HEK293 (cell line): ENCODE measurements around the gene ACAP3.

Experiments used
- CTCF ChIA-PET: fragments of 350-600 bp; formaldehyde crosslinking; extraction: SDS; loops from one replicate; lab custom pipeline; 2021; ENCODE audit warnings: antibody characterized with exemption; lab: Yijun Ruan, JAX
- POLR2A ChIA-PET: fragments of 300-600 bp; formaldehyde crosslinking; extraction: SDS; loops from one replicate; lab custom pipeline; 2020; ENCODE audit warnings: antibody characterized with exemption, inconsistent platforms; lab: Yijun Ruan, JAX
- H3K27ac ChIP-seq: fragments of 200-500 bp; sonication (Bioruptor generic); 2 replicates; pipeline ENCODE4 v1.5.1; 2014; ENCODE audit warnings: low read depth, low read length, control low read depth, inconsistent platforms; ENCODE audit errors: extremely low read depth
- H3K36me3 ChIP-seq, 2 experiments: fragments of 200-500 bp in 1 of 2; sonication (Bioruptor generic) in 1 of 2; 1 replicate in 1 of 2; 2 replicates in 1 of 2; pipeline ENCODE4 v1.5.1; 2014 to 2017; ENCODE audit warnings: inconsistent platforms in 2 of 2, low read length in 2 of 2; ENCODE audit not compliant: control insufficient read depth in 2 of 2, insufficient read depth in 1 of 2
- H3K4me1 ChIP-seq: fragments of 200-500 bp; sonication (Bioruptor generic); 2 replicates; pipeline ENCODE4 v1.5.1; 2014; ENCODE audit warnings: mild to moderate bottlenecking, low read length, inconsistent platforms; ENCODE audit not compliant: control insufficient read depth, insufficient read depth
- H3K4me3 ChIP-seq: 2 replicates; pipeline ENCODE4 v1.5.1; 2011; ENCODE audit warnings: low read depth, mild to moderate bottlenecking, control low read depth, low read length, moderate library complexity
- H3K9me3 ChIP-seq: fragments of 200-500 bp; sonication (Bioruptor generic); 2 replicates; pipeline ENCODE4 v1.5.1; 2014; ENCODE audit warnings: low read depth, low read length, inconsistent platforms; ENCODE audit not compliant: control insufficient read depth, insufficient read depth
- BCL11A ChIP-seq: fragments of 450-650 bp; formaldehyde crosslinking; IDR thresholded peaks from 2 replicates; pipeline ENCODE4 v1.5.1; 2016; ENCODE audit warnings: low read depth, missing biosample characterization, missing genetic modification characterization
- BCL11B ChIP-seq: fragments of 450-650 bp; formaldehyde crosslinking; IDR thresholded peaks from 2 replicates; pipeline ENCODE4 v1.5.1; 2016; ENCODE audit warnings: low read depth, missing biosample characterization, missing genetic modification characterization
- GLIS1 ChIP-seq: fragments of 450-650 bp; formaldehyde crosslinking; IDR thresholded peaks from 2 replicates; pipeline ENCODE4 v1.5.1; 2016; ENCODE audit warnings: missing biosample characterization, missing genetic modification characterization
- HIC1 ChIP-seq: fragments of 450-650 bp; formaldehyde crosslinking; IDR thresholded peaks from 2 replicates; pipeline ENCODE4 v1.5.1; 2016; ENCODE audit warnings: missing biosample characterization, missing genetic modification characterization
- PATZ1 ChIP-seq: fragments of 450-650 bp; formaldehyde crosslinking; IDR thresholded peaks from 2 replicates; pipeline ENCODE4 v1.5.1; 2016; ENCODE audit warnings: missing biosample characterization, missing genetic modification characterization
- ZBTB7A ChIP-seq: fragments of 450-650 bp; formaldehyde crosslinking; IDR thresholded peaks from 2 replicates; pipeline ENCODE4 v1.5.1; 2016; ENCODE audit warnings: low read depth, missing biosample characterization, missing genetic modification characterization
- ZFHX2 ChIP-seq: fragments of 450-650 bp; formaldehyde crosslinking; conservative IDR thresholded peaks from 2 replicates; pipeline ENCODE4 v1.5.1; 2016; ENCODE audit warnings: missing biosample characterization, missing genetic modification characterization
- ZIC2 ChIP-seq: fragments of 450-650 bp; formaldehyde crosslinking; IDR thresholded peaks from 2 replicates; pipeline ENCODE4 v1.5.1; 2016; ENCODE audit warnings: missing biosample characterization, missing genetic modification characterization
- ZNF16 ChIP-seq: fragments of 450-650 bp; formaldehyde crosslinking; IDR thresholded peaks from 2 replicates; pipeline ENCODE4 v1.5.1; 2016; ENCODE audit warnings: low read depth, missing biosample characterization, missing genetic modification characterization
- ZNF280D ChIP-seq: fragments of 450-650 bp; formaldehyde crosslinking; IDR thresholded peaks from 2 replicates; pipeline ENCODE4 v1.5.1; 2016; ENCODE audit warnings: missing biosample characterization, missing genetic modification characterization
- ZNF311 ChIP-seq: fragments of 450-650 bp; formaldehyde crosslinking; IDR thresholded peaks from 2 replicates; pipeline ENCODE4 v1.5.1; 2017; ENCODE audit warnings: missing biosample characterization, missing genetic modification characterization, borderline replicate concordance
- ZNF324 ChIP-seq: fragments of 450-650 bp; formaldehyde crosslinking; IDR thresholded peaks from 2 replicates; pipeline ENCODE4 v1.5.1; 2016; ENCODE audit warnings: missing biosample characterization, missing genetic modification characterization
- ZNF354C ChIP-seq: fragments of 450-650 bp; formaldehyde crosslinking; IDR thresholded peaks from 2 replicates; pipeline ENCODE4 v1.5.1; 2016; ENCODE audit warnings: missing biosample characterization, missing genetic modification characterization, low read depth, borderline replicate concordance
- ZNF416 ChIP-seq: fragments of 450-650 bp; formaldehyde crosslinking; IDR thresholded peaks from 2 replicates; pipeline ENCODE4 v1.5.1; 2016; ENCODE audit warnings: missing biosample characterization, missing genetic modification characterization
- ZNF600 ChIP-seq: fragments of 450-650 bp; formaldehyde crosslinking; IDR thresholded peaks from 2 replicates; pipeline ENCODE4 v1.5.1; 2016; ENCODE audit warnings: missing biosample characterization, missing genetic modification characterization
- ZNF677 ChIP-seq: fragments of 450-650 bp; IDR thresholded peaks from 2 replicates; pipeline ENCODE4 v1.5.0; 2018; ENCODE audit warnings: missing biosample characterization, mild to moderate bottlenecking, missing genetic modification characterization, moderate library complexity
- ZNF701 ChIP-seq: fragments of 450-650 bp; formaldehyde crosslinking; IDR thresholded peaks from 2 replicates; pipeline ENCODE4 v1.5.1; 2016; ENCODE audit warnings: missing biosample characterization, missing genetic modification characterization
- ZSCAN30 ChIP-seq: fragments of 450-650 bp; IDR thresholded peaks from 2 replicates; pipeline ENCODE4 v1.5.1; 2018; ENCODE audit warnings: missing biosample characterization, mild to moderate bottlenecking, missing genetic modification characterization, moderate library complexity

ACAP3 gene

GRCh38 chr1:1244192-1244811 lies 63.4 kb downstream of the ACAP3 start:
- Histone ChIP-seq H3K4me1 (no peaks in the 10 kb centered on the region), H3K36me3 (no peaks in the 10 kb centered on the region)
- TF ChIP-seq ZNF600 (tag by site-specific recombination) (peak; percentile 75), PATZ1 (tag by site-specific recombination) (0 out of 2 replicates have a peak, but pooled peaks have one; percentile 18), ZSCAN30 (tag by site-specific recombination) (no peak), ZNF416 (tag by site-specific recombination) (no peak), ZNF16 (tag by site-specific recombination) (no peak), GLIS1 (tag by site-specific recombination) (peak; percentile 10; the same call in 1 of the 2 replicates), HIC1 (tag by site-specific recombination) (peak; percentile 29), BCL11B (tag by site-specific recombination) (0 out of 2 replicates have a peak, but pooled peaks have one; percentile 8), ZNF311 (tag by site-specific recombination) (no peak), ZNF677 (no peak), BCL11A (tag by site-specific recombination) (peak; percentile 12; the same call in 1 of the 2 replicates), ZFHX2 (tag by site-specific recombination) (no peak; the same call in 1 of the 2 replicates), ZNF280D (tag by site-specific recombination) (no peak), ZBTB7A (tag by site-specific recombination) (peak; percentile 70; the same call in 1 of the 2 replicates)
- TF ChIP-seq, all 188 proteins: peak for 7
- Histone ChIP-seq H3K9me3 (no peaks in the 10 kb centered on the region), H3K27ac (no peak overlapping the region), H3K4me3 (no peak overlapping the region)
- ChIA-PET POLR2A (no interaction called here), CTCF (interaction anchor here (0.6 kb wide), 1 partner anchor 56 kb away, joined by 4 read pairs; no protein-coding TSS in a partner anchor)

GRCh38 chr1:1243807-1244191 lies 63.9 kb downstream of the ACAP3 start:
- H3K9me3 ChIP-seq, result no peaks in the 10 kb centered on the region
- ChIA-PET POLR2A (no interaction called here), CTCF (no interaction called here)
- no peak overlapping the region for H3K4me3 ChIP-seq
- no peak overlapping the region for H3K27ac ChIP-seq
- H3K4me1 ChIP-seq, result no peaks in the 10 kb centered on the region
- TF ChIP-seq ZIC2 (tag by site-specific recombination) (0 out of 2 replicates have a peak, but pooled peaks have one; percentile 29), ZNF354C (tag by site-specific recombination) (no peak), BCL11A (tag by site-specific recombination) (peak; percentile 26; the same call in 1 of the 2 replicates), ZNF701 (tag by site-specific recombination) (no peak), ZNF324 (tag by site-specific recombination) (no peak), BCL11B (tag by site-specific recombination) (0 out of 2 replicates have a peak, but pooled peaks have one; percentile 6)
- no peaks in the 10 kb centered on the region for H3K36me3 ChIP-seq
